ENCODE data around the gene TTC9. TPM values are rescaled to one million over a fixed set of nuclear protein-coding genes. Genes with fewer than 3 reads are reported as not detected.

Gene TTC9
- total and polyA plus RNA-seq, 7 donors = 0.16 to 3.6 (median 0.66) TPM; not detected in 1

- 71 to 84% methylated on average over 2 of the region's 2 CpGs for WGBS, 2 donors
- H3K27ac ChIP-seq = no peak overlapping the region
- H3K4me3 ChIP-seq = no peak overlapping the region
- no peaks in the 10 kb centered on the region for H3K4me1 ChIP-seq
- intact Hi-C loops (cut with DNase I) = no loop called here
- no peaks in the 10 kb centered on the region for H3K9me3 ChIP-seq
- DNase-seq = no peak
- no peaks in the 10 kb centered on the region for H3K27me3 ChIP-seq
- no peaks in the 10 kb centered on the region for H3K36me3 ChIP-seq
- TF ChIP-seq EP300 (IDR thresholded peaks at IDR 0.05) (no peak), POLR2A (IDR thresholded peaks at IDR 0.05) (no peak), POLR2AphosphoS5 (IDR thresholded peaks at IDR 0.05) (no peak), CTCF (IDR thresholded peaks at IDR 0.05) (no peak)
Observed at GRCh38 chr14:70696026-70696425, 54.3 kb downstream of the TTC9 start.

GRCh38 chr14:70697701-70698100 is 56.0 kb downstream of the TTC9 start:
- Histone ChIP-seq H3K4me3 (no peak overlapping the region), H3K9me3 (no peaks in the 10 kb centered on the region), H3K4me1 (no peaks in the 10 kb centered on the region), H3K27me3 (no peaks in the 10 kb centered on the region), H3K36me3 (no peaks in the 10 kb centered on the region), H3K27ac (no peak overlapping the region)
- TF ChIP-seq POLR2A (IDR thresholded peaks at IDR 0.05) = no peak
- TF ChIP-seq CTCF (IDR thresholded peaks at IDR 0.05) = no peak
- no peak for TF ChIP-seq POLR2AphosphoS5 (IDR thresholded peaks at IDR 0.05)
- TF ChIP-seq EP300 (IDR thresholded peaks at IDR 0.05) = no peak
- intact Hi-C loops (cut with DNase I) = no loop called here
- 19 to 67% methylated on average over 2 of the region's 2 CpGs for WGBS, 2 donors
- DNase-seq = no peak

GRCh38 chr14:70698288-70698687 is 56.6 kb downstream of the TTC9 start:
- H3K27ac ChIP-seq = no peak overlapping the region
- no peaks in the 10 kb centered on the region for H3K36me3 ChIP-seq
- no peak overlapping the region for H3K4me3 ChIP-seq
- intact Hi-C loops (cut with DNase I) = no loop called here
- H3K9me3 ChIP-seq = no peaks in the 10 kb centered on the region
- H3K4me1 ChIP-seq = no peaks in the 10 kb centered on the region
- H3K27me3 ChIP-seq = no peaks in the 10 kb centered on the region
- WGBS, 2 donors = 68 to 71% methylated on average over 3 of the region's 3 CpGs
- TF ChIP-seq EP300 (IDR thresholded peaks at IDR 0.05) = no peak
- no peak for TF ChIP-seq POLR2AphosphoS5 (IDR thresholded peaks at IDR 0.05)
- no peak for TF ChIP-seq CTCF (IDR thresholded peaks at IDR 0.05)
- TF ChIP-seq POLR2A (IDR thresholded peaks at IDR 0.05) = no peak
- DNase-seq = no peak

GRCh38 chr14:70699646-70700045 is 57.9 kb downstream of the TTC9 start:
- Histone ChIP-seq H3K4me1 (no peaks in the 10 kb centered on the region), H3K27ac (no peak overlapping the region), H3K36me3 (no peaks in the 10 kb centered on the region), H3K9me3 (no peaks in the 10 kb centered on the region), H3K27me3 (no peaks in the 10 kb centered on the region), H3K4me3 (no peak overlapping the region)
- WGBS, 2 donors = 88 to 90% methylated on average over 5 of the region's 5 CpGs
- TF ChIP-seq POLR2A (IDR thresholded peaks at IDR 0.05) = no peak
- TF ChIP-seq EP300 (IDR thresholded peaks at IDR 0.05) = no peak
- TF ChIP-seq CTCF (IDR thresholded peaks at IDR 0.05) = no peak
- TF ChIP-seq POLR2AphosphoS5 (IDR thresholded peaks at IDR 0.05) = no peak
- intact Hi-C loops (cut with DNase I) = no loop called here
- DNase-seq = no peak

GRCh38 chr14:70700955-70701585 is 59.4 kb downstream of the TTC9 start:
- no peak for TF ChIP-seq POLR2AphosphoS5 (IDR thresholded peaks at IDR 0.05)
- no peak for TF ChIP-seq CTCF (IDR thresholded peaks at IDR 0.05)
- TF ChIP-seq EP300 (IDR thresholded peaks at IDR 0.05) = no peak
- TF ChIP-seq POLR2A (IDR thresholded peaks at IDR 0.05) = no peak
- DNase-seq = no peak
- Histone ChIP-seq H3K4me1 (no peaks in the 10 kb centered on the region), H3K27ac (no peak overlapping the region), H3K27me3 (no peaks in the 10 kb centered on the region), H3K4me3 (no peak overlapping the region), H3K36me3 (no peaks in the 10 kb centered on the region), H3K9me3 (no peaks in the 10 kb centered on the region)
- WGBS, 2 donors = 86 to 92% methylated on average over 4 of the region's 4 CpGs
- intact Hi-C loops (cut with DNase I) = no loop called here
